ENCODE data around the gene MANBA.

DNA sequence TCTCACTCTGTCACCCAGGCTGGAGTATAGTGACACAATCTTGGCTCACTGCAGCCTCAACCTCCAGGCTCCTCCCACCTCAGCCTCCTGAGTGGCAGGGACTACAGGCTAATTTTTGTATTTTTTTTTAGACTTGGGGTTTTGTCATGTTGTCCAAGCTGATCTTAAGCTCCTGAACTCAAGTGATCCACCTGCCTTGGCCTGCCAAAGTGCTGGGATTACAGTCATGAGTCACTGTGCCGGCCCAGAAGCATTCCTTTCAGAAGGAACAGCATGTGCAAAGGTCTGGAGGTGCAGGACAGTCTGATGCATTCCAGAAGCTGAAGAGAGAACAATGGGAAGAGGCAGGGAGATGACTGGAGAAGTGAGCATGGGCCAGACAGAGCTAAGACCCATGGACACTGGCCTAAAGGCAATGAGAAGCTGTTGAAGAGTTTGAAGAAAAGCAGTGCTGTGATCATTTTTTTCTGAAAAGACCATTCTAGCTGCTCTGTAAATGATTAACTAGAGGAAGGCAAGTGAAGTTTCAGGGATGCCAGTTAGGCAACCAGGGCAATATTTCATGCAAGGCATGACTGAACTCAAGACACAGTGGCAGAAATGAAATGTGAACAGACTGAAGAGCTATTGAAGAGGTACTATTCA, 43.2 kb downstream of the MANBA start:
- TF ChIP-seq, protein P1, sequence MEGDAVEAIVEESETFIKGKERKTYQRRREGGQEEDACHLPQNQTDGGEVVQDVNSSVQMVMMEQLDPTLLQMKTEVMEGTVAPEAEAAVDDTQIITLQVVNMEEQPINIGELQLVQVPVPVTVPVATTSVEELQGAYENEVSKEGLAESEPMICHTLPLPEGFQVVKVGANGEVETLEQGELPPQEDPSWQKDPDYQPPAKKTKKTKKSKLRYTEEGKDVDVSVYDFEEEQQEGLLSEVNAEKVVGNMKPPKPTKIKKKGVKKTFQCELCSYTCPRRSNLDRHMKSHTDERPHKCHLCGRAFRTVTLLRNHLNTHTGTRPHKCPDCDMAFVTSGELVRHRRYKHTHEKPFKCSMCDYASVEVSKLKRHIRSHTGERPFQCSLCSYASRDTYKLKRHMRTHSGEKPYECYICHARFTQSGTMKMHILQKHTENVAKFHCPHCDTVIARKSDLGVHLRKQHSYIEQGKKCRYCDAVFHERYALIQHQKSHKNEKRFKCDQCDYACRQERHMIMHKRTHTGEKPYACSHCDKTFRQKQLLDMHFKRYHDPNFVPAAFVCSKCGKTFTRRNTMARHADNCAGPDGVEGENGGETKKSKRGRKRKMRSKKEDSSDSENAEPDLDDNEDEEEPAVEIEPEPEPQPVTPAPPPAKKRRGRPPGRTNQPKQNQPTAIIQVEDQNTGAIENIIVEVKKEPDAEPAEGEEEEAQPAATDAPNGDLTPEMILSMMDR (IDR thresholded peaks at IDR 0.05), result no peak
- no peak for TF ChIP-seq ZFX (IDR thresholded peaks at IDR 0.05; ENCODE audit: borderline replicate concordance)

All from 22Rv1 (cell line).